ENCODE measurements around the gene WDR27. TPM values are rescaled to one million over a fixed set of nuclear protein-coding genes. Genes with fewer than 3 reads are reported as not detected.
A peak's percentile ranks its signal among the peaks of the same experiment; 100 is the strongest.

The WDR27 gene
- polyA plus RNA-seq, 4 donors = 9.7 to 62.2 (median 14.7) TPM

DNA sequence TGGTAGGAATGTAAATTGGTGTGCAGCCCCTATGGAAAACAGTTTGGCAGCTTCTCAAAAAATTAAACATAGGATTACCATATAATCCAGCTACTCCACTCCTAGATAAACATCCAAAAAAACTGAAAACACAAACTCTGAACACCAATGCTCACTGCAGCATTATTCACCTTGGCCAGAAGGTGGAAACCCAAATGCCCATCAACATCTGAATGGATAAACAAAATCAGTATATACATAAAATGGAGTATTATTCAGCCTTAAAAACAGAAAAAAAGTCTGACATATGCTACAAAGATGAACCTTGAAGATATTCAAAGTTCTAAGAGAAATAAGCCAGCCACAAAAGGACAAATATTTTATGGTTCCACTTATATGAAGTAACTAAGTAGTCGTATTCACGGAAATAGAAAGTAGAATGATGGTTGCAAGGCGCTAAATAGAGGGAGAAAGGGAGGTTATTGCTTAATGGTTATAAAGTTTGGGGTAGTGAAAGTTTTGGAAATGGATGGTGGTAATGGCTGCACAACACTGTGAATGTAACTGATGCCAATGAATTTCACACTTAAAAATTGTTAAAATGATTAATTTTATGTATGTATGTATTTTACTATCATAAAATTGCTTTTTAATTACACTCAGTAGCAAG lies 18.5 kb upstream of the WDR27 start:
- Histone ChIP-seq H3K27ac (ENCODE audit: low read depth in 1 of 3, low read length in 2 of 3) (no peak overlapping the region), H3K36me3 (ENCODE audit: control insufficient read depth in 3 of 3, insufficient read depth in 2 of 3, low read depth in 1 of 3, low read length in 3 of 3) (peaks cover 0 to 12% (median 4%) of the 10 kb centered on the region in 3 donors), H3K27me3 (ENCODE audit: control insufficient read depth in 3 of 3, insufficient read depth in 3 of 3, low read length in 3 of 3) (no peaks in the 10 kb centered on the region), H3K4me3 (ENCODE audit: low read depth in 1 of 3, low read length in 3 of 3) (no peak overlapping the region), H3K4me1 (ENCODE audit: control insufficient read depth in 3 of 3, insufficient read depth in 2 of 3, low read depth in 1 of 3, low read length in 2 of 3) (peaks cover 2 to 3% (median 2%) of the 10 kb centered on the region in 3 donors), H3K9me3 (ENCODE audit: control insufficient read depth in 2 of 2, insufficient read depth in 1 of 2, low read depth in 1 of 2, low read length in 1 of 2) (no peaks in the 10 kb centered on the region)
- 93 to 96% (median 93%) methylated on average over 3 of the region's 3 CpGs for WGBS, 3 donors
- DNase-seq (no peak), FAIRE-seq (no peak)

DNA sequence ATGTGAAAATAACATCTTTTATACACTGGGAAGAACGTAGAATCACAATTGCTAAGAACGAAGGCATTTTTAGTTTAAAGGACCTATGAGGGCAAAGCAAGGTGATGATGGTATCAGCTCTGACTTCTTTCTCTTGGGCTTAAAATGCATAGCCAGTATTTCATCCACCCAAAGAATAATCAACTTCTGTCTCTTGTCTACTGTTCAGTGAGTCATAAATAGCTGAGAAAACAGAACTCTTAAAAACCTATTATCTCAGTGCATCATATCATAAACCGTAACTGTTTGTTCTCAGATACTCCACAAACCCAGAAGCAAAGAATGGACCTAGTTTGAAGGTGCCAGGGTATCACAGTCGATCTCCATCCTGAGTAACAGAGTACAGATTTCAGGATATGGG lies 17.3 kb upstream of the WDR27 start:
- no peak overlapping the region for H3K4me3 ChIP-seq (ENCODE audit: low read depth in 1 of 3, low read length in 3 of 3)

DNA sequence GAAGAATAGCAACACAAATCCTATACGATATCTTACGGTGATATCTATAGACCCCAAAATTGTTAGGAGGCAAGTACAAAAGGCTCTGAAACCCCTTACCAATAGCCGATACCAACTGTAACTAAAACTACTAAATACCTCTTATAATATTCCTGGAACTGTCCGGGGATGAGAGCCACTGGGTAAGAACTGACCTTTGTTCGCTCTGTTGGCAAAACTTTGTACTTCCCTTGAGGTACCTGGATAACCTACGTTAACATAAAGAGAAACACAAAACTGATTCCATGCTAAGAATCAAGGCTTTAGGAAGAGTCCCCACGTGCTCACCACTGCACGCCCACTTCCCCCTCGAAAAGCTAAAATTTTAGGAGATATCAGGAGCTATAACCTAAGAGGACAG lies 12.8 kb upstream of the WDR27 start:
- Histone ChIP-seq H3K36me3 (ENCODE audit: control insufficient read depth in 3 of 3, insufficient read depth in 2 of 3, low read depth in 1 of 3, low read length in 3 of 3) (peaks cover 2 to 34% (median 15%) of the 10 kb centered on the region in 3 donors), H3K4me1 (ENCODE audit: control insufficient read depth in 3 of 3, insufficient read depth in 2 of 3, low read depth in 1 of 3, low read length in 2 of 3) (no peaks in the 10 kb centered on the region), H3K4me3 (ENCODE audit: low read depth in 1 of 3, low read length in 3 of 3) (no peak overlapping the region), H3K27ac (ENCODE audit: low read depth in 1 of 3, low read length in 2 of 3) (peak overlapping the region in 1 of 3 donors; percentile 65), H3K27me3 (ENCODE audit: control insufficient read depth in 3 of 3, insufficient read depth in 3 of 3, low read length in 3 of 3) (no peaks in the 10 kb centered on the region), H3K9me3 (ENCODE audit: control insufficient read depth in 2 of 2, insufficient read depth in 1 of 2, low read depth in 1 of 2, low read length in 1 of 2) (no peaks in the 10 kb centered on the region)
- DNase-seq = peak; percentile 48 to 56
- no peak for FAIRE-seq
- 75 to 88% (median 80%) methylated on average over 9 of the region's 9 CpGs for WGBS, 3 donors

More for the DNA sequence above, 17.3 kb upstream of the WDR27 start:
- FAIRE-seq = no peak
- WGBS, 3 donors = 84 to 86% (median 86%) methylated on average over 4 of the region's 4 CpGs
- Histone ChIP-seq H3K27me3 (ENCODE audit: control insufficient read depth in 3 of 3, insufficient read depth in 3 of 3, low read length in 3 of 3) (no peaks in the 10 kb centered on the region), H3K36me3 (ENCODE audit: control insufficient read depth in 3 of 3, insufficient read depth in 2 of 3, low read depth in 1 of 3, low read length in 3 of 3) (peaks cover 0 to 16% (median 13%) of the 10 kb centered on the region in 3 donors), H3K9me3 (ENCODE audit: control insufficient read depth in 2 of 2, insufficient read depth in 1 of 2, low read depth in 1 of 2, low read length in 1 of 2) (no peaks in the 10 kb centered on the region), H3K4me1 (ENCODE audit: control insufficient read depth in 3 of 3, insufficient read depth in 2 of 3, low read depth in 1 of 3, low read length in 2 of 3) (peaks cover 0 to 3% (median 0%) of the 10 kb centered on the region in 3 donors), H3K27ac (ENCODE audit: low read depth in 1 of 3, low read length in 2 of 3) (no peak overlapping the region)
- no peak for DNase-seq

DNA sequence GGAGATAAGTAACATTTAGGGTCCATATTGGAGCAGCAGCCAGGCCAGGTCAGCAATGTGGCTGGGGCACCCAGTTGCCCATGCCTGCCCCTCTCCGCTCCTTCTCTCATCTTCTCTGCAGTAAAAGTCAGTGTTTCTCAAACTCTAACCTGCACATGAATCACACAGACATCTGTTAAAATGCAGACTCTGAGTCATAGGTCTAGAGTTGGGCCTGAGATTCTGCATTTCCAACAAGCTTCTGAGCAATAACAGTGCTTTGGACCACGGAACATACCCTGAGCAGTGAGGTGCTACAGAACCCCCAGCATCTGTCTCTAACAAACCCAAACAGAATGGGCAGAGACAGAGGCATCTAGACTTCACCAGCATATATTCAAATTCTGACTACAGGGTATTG lies 12.3 kb upstream of the WDR27 start:
- FAIRE-seq = no peak
- Histone ChIP-seq H3K9me3 (ENCODE audit: control insufficient read depth in 2 of 2, insufficient read depth in 1 of 2, low read depth in 1 of 2, low read length in 1 of 2) (no peaks in the 10 kb centered on the region), H3K4me1 (ENCODE audit: control insufficient read depth in 3 of 3, insufficient read depth in 2 of 3, low read depth in 1 of 3, low read length in 2 of 3) (no peaks in the 10 kb centered on the region), H3K27ac (ENCODE audit: low read depth in 1 of 3, low read length in 2 of 3) (peak overlapping the region in 1 of 3 donors; percentile 65), H3K4me3 (ENCODE audit: low read depth in 1 of 3, low read length in 3 of 3) (no peak overlapping the region), H3K36me3 (ENCODE audit: control insufficient read depth in 3 of 3, insufficient read depth in 2 of 3, low read depth in 1 of 3, low read length in 3 of 3) (peaks cover 2 to 34% (median 15%) of the 10 kb centered on the region in 3 donors), H3K27me3 (ENCODE audit: control insufficient read depth in 3 of 3, insufficient read depth in 3 of 3, low read length in 3 of 3) (no peaks in the 10 kb centered on the region)
- 96 to 100% (median 96%) methylated on average over 2 of the region's 2 CpGs for WGBS, 3 donors
- DNase-seq = no peak

DNA sequence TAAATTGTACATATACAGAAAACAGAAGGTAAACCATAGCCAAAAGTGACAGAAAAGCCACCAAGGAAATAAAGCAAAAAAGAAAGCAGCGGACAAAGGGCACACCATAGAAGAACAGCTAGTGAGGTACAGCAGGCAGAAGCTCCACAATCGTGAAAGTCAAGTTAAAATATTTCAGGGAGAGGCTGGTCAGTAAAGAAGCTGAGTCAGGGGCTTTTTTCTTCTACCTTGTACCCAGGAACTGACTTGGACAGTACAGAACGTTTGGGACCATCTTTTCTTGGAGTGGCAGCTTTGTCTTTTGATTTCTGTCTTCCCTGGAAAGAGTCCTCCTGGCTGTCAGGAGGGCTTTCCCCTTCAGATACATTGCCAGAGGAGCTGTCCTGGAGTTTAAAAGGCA lies 8.2 kb upstream of the WDR27 start:
- Histone ChIP-seq H3K27me3 (ENCODE audit: control insufficient read depth in 3 of 3, insufficient read depth in 3 of 3, low read length in 3 of 3) (no peaks in the 10 kb centered on the region), H3K9me3 (ENCODE audit: control insufficient read depth in 2 of 2, insufficient read depth in 1 of 2, low read depth in 1 of 2, low read length in 1 of 2) (no peaks in the 10 kb centered on the region), H3K27ac (ENCODE audit: low read depth in 1 of 3, low read length in 2 of 3) (no peak overlapping the region), H3K4me1 (ENCODE audit: control insufficient read depth in 3 of 3, insufficient read depth in 2 of 3, low read depth in 1 of 3, low read length in 2 of 3) (peaks cover 0 to 7% (median under 1%) of the 10 kb centered on the region in 3 donors), H3K36me3 (ENCODE audit: control insufficient read depth in 3 of 3, insufficient read depth in 2 of 3, low read depth in 1 of 3, low read length in 3 of 3) (peaks cover 2 to 19% (median 9%) of the 10 kb centered on the region in 3 donors), H3K4me3 (ENCODE audit: low read depth in 1 of 3, low read length in 3 of 3) (no peak overlapping the region)
- 62 to 83% (median 73%) methylated on average over 3 of the region's 3 CpGs for WGBS, 3 donors
- DNase-seq (no peak), FAIRE-seq (no peak)

DNA sequence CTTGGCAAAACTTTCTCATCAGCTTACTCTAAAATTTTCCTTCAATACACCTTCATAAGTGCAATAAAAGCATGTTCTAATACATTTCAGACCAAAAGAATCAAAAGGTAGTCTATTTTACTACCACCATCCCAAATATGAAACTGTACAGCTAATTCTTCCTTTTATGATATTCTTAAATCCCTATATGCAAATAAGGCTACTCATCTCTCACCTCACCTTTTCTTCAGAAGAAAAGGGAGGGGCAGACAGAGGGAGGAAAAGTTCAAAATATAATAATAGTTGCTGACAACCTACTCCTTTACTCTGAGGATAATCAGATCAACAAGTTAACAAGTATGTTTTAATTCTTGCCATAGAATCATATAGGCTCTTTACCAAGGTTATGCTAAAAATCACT lies 7.5 kb upstream of the WDR27 start:
- no peak for FAIRE-seq
- peaks cover 2 to 19% (median 5%) of the 10 kb centered on the region in 3 donors for H3K36me3 ChIP-seq (ENCODE audit: control insufficient read depth in 3 of 3, insufficient read depth in 2 of 3, low read depth in 1 of 3, low read length in 3 of 3)
- no peak for DNase-seq

DNA sequence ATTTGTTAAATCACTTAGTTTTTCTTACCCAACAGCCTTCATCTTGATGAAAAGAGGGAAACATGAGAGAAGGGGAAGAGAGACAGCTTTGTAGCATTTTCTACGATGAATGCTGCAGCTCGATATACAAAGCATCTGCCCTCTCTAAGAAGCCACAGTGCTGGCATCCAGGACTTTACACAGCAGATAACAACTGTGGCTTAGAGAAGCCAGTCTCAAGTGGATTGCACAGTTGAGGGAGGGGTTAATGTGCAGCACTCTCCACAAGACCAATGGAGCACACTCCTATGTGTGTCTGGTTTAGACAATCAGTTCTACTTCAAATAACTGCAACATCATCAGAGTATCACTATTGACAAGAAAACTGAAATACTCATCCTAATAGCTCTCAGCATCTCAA lies 5.9 kb upstream of the WDR27 start:
- DNase-seq = no peak
- peaks cover 0 to 10% (median 5%) of the 10 kb centered on the region in 3 donors for H3K4me1 ChIP-seq (ENCODE audit: control insufficient read depth in 3 of 3, insufficient read depth in 2 of 3, low read depth in 1 of 3, low read length in 2 of 3)
- FAIRE-seq = no peak
- H3K27me3 ChIP-seq (ENCODE audit: control insufficient read depth in 3 of 3, insufficient read depth in 3 of 3, low read length in 3 of 3) = no peaks in the 10 kb centered on the region
- peaks cover 2 to 9% (median 4%) of the 10 kb centered on the region in 3 donors for H3K36me3 ChIP-seq (ENCODE audit: control insufficient read depth in 3 of 3, insufficient read depth in 2 of 3, low read depth in 1 of 3, low read length in 3 of 3)
- WGBS, 3 donors = 89 to 95% (median 93%) methylated on average over 2 of the region's 2 CpGs
- no peaks in the 10 kb centered on the region for H3K9me3 ChIP-seq (ENCODE audit: control insufficient read depth in 2 of 2, insufficient read depth in 1 of 2, low read depth in 1 of 2, low read length in 1 of 2)
- H3K4me3 ChIP-seq (ENCODE audit: low read depth in 1 of 3, low read length in 3 of 3) = no peak overlapping the region
- no peak overlapping the region for H3K27ac ChIP-seq (ENCODE audit: low read depth in 1 of 3, low read length in 2 of 3)

More for the DNA sequence above, 7.5 kb upstream of the WDR27 start:
- Histone ChIP-seq H3K27me3 (ENCODE audit: control insufficient read depth in 3 of 3, insufficient read depth in 3 of 3, low read length in 3 of 3) (no peaks in the 10 kb centered on the region), H3K4me3 (ENCODE audit: low read depth in 1 of 3, low read length in 3 of 3) (no peak overlapping the region), H3K27ac (ENCODE audit: low read depth in 1 of 3, low read length in 2 of 3) (no peak overlapping the region), H3K4me1 (ENCODE audit: control insufficient read depth in 3 of 3, insufficient read depth in 2 of 3, low read depth in 1 of 3, low read length in 2 of 3) (peaks cover 0 to 10% (median 3%) of the 10 kb centered on the region in 3 donors), H3K9me3 (ENCODE audit: control insufficient read depth in 2 of 2, insufficient read depth in 1 of 2, low read depth in 1 of 2, low read length in 1 of 2) (no peaks in the 10 kb centered on the region)

DNA sequence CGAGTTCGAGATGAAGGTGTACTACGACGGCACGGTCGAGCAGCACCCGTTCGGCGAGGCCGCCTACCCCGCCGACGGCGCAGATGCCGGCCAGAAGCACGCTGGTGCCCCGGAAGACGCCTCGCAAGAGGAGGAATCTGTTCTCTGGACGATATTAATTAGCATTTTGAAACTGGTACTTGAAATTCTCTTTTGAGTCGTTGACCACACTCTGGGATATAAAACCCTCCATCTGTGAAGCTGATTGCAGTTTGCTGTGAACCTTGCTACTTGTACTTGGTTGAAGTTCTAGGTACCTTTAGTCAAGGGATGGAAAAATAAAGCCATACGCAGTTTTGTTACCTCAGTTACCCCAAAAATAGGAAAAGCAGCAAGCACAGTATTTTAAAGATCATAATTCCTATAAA lies 1.0 kb upstream of the WDR27 start:
- H3K9me3 ChIP-seq (ENCODE audit: control insufficient read depth in 2 of 2, insufficient read depth in 1 of 2, low read depth in 1 of 2, low read length in 1 of 2) = no peaks in the 10 kb centered on the region
- DNase-seq (no peak), FAIRE-seq (no peak)
- H3K27me3 ChIP-seq (ENCODE audit: control insufficient read depth in 3 of 3, insufficient read depth in 3 of 3, low read length in 3 of 3) = no peaks in the 10 kb centered on the region
- peak overlapping the region; percentile 89 to 96 (median 93) for H3K4me3 ChIP-seq (ENCODE audit: low read depth in 1 of 3, low read length in 3 of 3)
- 1 to 3% (median 1%) methylated on average over 22 of the region's 22 CpGs for WGBS, 3 donors
- H3K4me1 ChIP-seq (ENCODE audit: control insufficient read depth in 3 of 3, insufficient read depth in 2 of 3, low read depth in 1 of 3, low read length in 2 of 3) = peaks cover 5 to 20% (median 5%) of the 10 kb centered on the region in 3 donors
- H3K36me3 ChIP-seq (ENCODE audit: control insufficient read depth in 3 of 3, insufficient read depth in 2 of 3, low read depth in 1 of 3, low read length in 3 of 3) = peaks cover 0 to 12% (median 2%) of the 10 kb centered on the region in 3 donors
- H3K27ac ChIP-seq (ENCODE audit: low read depth in 1 of 3, low read length in 2 of 3) = peak overlapping the region; percentile 96 to 98 (median 98)
